Left ventricle myocardium inferior (tissue), 1 donor: Measurements from ENCODE around the gene SPECC1. TPM values are rescaled to one million over a fixed set of nuclear protein-coding genes. Genes with fewer than 3 reads are reported as not detected.
"Not testable (repeated sequence)": the region's sequence is repeated elsewhere in the genome, so short reads cannot be mapped to it uniquely, and the experiment has no call there.

ENCODE experiments used
- DNase-seq: peaks from one replicate; pipeline ENCODE4 v3.0.0-alpha.2; 2020
- H3K27ac ChIP-seq: fragments of 200-600 bp; replicated peaks from 2 replicates; pipeline ENCODE4 v1.8.0; 2021
- H3K27me3 ChIP-seq: fragments of 200-600 bp; 2 replicates; pipeline ENCODE4 v1.8.0; 2021; ENCODE audit warnings: low read depth
- H3K36me3 ChIP-seq: fragments of 200-600 bp; 2 replicates; pipeline ENCODE4 v1.8.0; 2021
- H3K4me1 ChIP-seq: fragments of 200-600 bp; 2 replicates; pipeline ENCODE4 v1.8.0; 2021
- H3K4me3 ChIP-seq: fragments of 200-600 bp; 2 replicates; pipeline ENCODE4 v1.8.0; 2021; ENCODE audit warnings: mild to moderate bottlenecking, moderate library complexity
- H3K9me3 ChIP-seq: fragments of 200-600 bp; replicated peaks from 2 replicates; pipeline ENCODE4 v1.8.0; 2021
- CTCF ChIP-seq: fragments of 200-600 bp; IDR thresholded peaks from 2 replicates; pipeline ENCODE4 v1.8.0; 2021; ENCODE audit warnings: antibody characterized with exemption, mild to moderate bottlenecking, borderline replicate concordance
- intact Hi-C: fragments of 100-400 bp; cut with micrococcal nuclease; formaldehyde crosslinking; loops from one replicate; pipeline ENCODE4 v1.11.0; 2022
- total RNA-seq: library from RNA; stranded (reverse); fragmentation: NEBNext Ultra II Directional; extraction: Animal tissue kit (Norgen Biotek cat#: 25700); gene quantifications from one replicate; pipeline ENCODE4 v1.2.1, GENCODE V29; 2021
- donor health status: DM: no; HTN: yes; CAD: no; lungs with severe emphysema.

The SPECC1 gene
- total RNA-seq, 1 donor from 2014 or later = 10.6 TPM

GRCh38 chr17:20236578-20237227 lies 227.5 kb downstream of the SPECC1 start:
- TF ChIP-seq CTCF = no peak
- H3K27ac ChIP-seq = no peak overlapping the region
- H3K4me3 ChIP-seq = no peak overlapping the region
- DNase-seq = no peak
- no peaks in the 10 kb centered on the region for H3K27me3 ChIP-seq
- intact Hi-C loops = no loop called here
- H3K4me1 ChIP-seq = no peaks in the 10 kb centered on the region
- peaks cover 11% of the 10 kb centered on the region for H3K36me3 ChIP-seq
- no peaks in the 10 kb centered on the region for H3K9me3 ChIP-seq

- intact Hi-C loops, H3K4me1 ChIP-seq, H3K36me3 ChIP-seq, H3K27me3 ChIP-seq, H3K9me3 ChIP-seq, H3K4me3 ChIP-seq, H3K27ac ChIP-seq, DNase-seq: not testable (repeated sequence)
These were observed 230.6 kb downstream of the SPECC1 start for GRCh38 chr17:20239776-20240175.

- no peak for DNase-seq
- Histone ChIP-seq H3K9me3 (no peaks in the 10 kb centered on the region), H3K27ac (no peak overlapping the region), H3K27me3 (no peaks in the 10 kb centered on the region), H3K36me3 (peaks cover 9% of the 10 kb centered on the region), H3K4me1 (no peaks in the 10 kb centered on the region), H3K4me3 (no peak overlapping the region)
- TF ChIP-seq CTCF = no peak
- intact Hi-C loops = no loop called here
These were observed 232.7 kb downstream of the SPECC1 start for GRCh38 chr17:20241855-20242254.

DNA sequence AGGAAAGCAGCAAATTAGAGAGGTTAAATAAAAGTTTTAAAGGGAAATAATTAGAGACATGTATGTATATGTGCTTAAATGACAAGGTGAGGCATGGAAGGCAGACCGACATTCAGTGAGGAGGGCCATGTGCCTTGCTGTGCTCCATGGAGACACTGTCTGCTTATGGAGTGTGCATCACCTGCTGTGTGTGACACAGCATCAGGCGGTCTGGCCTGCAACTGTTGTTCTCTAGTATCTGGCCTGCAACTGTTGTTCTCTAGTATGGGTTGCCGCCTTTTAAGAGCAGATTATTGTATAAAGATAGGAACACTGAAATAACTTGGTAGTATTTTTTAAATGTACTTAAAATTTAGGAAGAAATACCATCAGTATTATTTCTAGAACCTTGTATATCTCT lies 233.1 kb downstream of the SPECC1 start:
- Histone ChIP-seq H3K4me3 (no peak overlapping the region), H3K27ac (no peak overlapping the region), H3K27me3 (no peaks in the 10 kb centered on the region), H3K36me3 (peaks cover 13% of the 10 kb centered on the region), H3K4me1 (no peaks in the 10 kb centered on the region), H3K9me3 (no peaks in the 10 kb centered on the region)
- intact Hi-C loops = no loop called here
- no peak for TF ChIP-seq CTCF
- no peak for DNase-seq

DNA sequence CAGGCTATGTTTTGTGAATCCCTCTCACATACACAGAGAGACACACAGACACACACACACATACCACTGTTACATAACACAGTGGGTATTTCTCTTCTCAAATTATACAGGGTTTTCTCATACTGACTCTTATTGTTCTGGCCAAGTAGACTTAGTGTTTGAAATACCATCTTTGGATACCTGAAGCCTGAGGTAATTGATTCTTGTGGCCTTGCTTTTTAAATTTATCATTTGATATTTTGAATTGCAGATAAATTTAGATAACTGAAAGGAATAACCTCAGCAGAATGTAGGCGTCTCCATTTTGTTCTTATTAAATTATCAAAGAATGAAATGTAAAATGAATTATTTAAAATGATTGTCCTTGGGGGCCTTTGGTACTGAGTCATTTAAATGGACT lies 234.4 kb downstream of the SPECC1 start:
- H3K9me3 ChIP-seq = no peaks in the 10 kb centered on the region
- no peaks in the 10 kb centered on the region for H3K4me1 ChIP-seq
- no peak overlapping the region for H3K27ac ChIP-seq
- intact Hi-C loops = no loop called here
- no peaks in the 10 kb centered on the region for H3K27me3 ChIP-seq
- H3K4me3 ChIP-seq = no peak overlapping the region
- H3K36me3 ChIP-seq = peaks cover 25% of the 10 kb centered on the region
- TF ChIP-seq CTCF = no peak
- DNase-seq = no peak

DNA sequence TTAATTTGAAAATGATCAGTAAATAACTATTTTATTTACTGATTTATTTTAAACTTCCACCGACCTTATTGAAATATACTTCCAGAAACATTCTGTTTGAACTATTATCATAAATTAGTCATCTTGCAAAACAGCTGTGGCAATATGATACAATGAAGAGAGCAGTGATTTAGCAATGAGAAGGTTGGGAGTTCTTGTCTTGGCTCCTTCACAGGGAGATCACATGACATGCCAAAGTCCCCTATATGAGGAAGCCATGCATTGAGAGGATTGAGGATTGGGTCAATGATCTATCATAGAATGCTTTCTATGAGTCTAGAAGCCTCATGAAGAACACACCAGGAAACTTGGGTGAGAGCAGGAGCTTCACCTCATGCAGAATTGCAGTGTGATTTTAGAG lies 235.5 kb downstream of the SPECC1 start:
- H3K36me3 ChIP-seq = peaks cover 34% of the 10 kb centered on the region
- no peak for TF ChIP-seq CTCF

More for the DNA sequence above, 235.5 kb downstream of the SPECC1 start:
- no peak for DNase-seq
- intact Hi-C loops = no loop called here
- Histone ChIP-seq H3K27me3 (no peaks in the 10 kb centered on the region), H3K9me3 (peaks cover 10% of the 10 kb centered on the region), H3K4me1 (no peaks in the 10 kb centered on the region), H3K4me3 (no peak overlapping the region), H3K27ac (no peak overlapping the region)
